GM23338 (cell line): ENCODE data around the gene MCOLN2.

Experiments
- CREB1 ChIP-seq: fragments of 250-450 bp; sonication (Bioruptor Pico); IDR thresholded peaks from 2 replicates; pipeline ENCODE4 v1.5.0; 2020; ENCODE audit warnings: low read depth, mild to moderate bottlenecking, moderate library complexity
- EZH2 ChIP-seq: fragments of 200-600 bp; sonication (generic); IDR thresholded peaks from one replicate; pipeline ENCODE4 v1.8.0; 2017; ENCODE audit warnings: antibody characterized with exemption, mild to moderate bottlenecking, low read depth; ENCODE audit not compliant: unreplicated experiment
- EZH2phosphoT487 ChIP-seq: fragments of 200-600 bp; sonication (generic); IDR thresholded peaks from one replicate; pipeline ENCODE4 v1.8.1; 2018; ENCODE audit warnings: antibody characterized with exemption; ENCODE audit not compliant: unreplicated experiment
- POLR2AphosphoS5 ChIP-seq: IDR thresholded peaks from 2 replicates; pipeline ENCODE4 v1.6.1; 2016; ENCODE audit warnings: antibody characterized with exemption, low read depth
- ZNF114 ChIP-seq: fragments of 250-450 bp; sonication (Bioruptor Pico); IDR thresholded peaks from 2 replicates; pipeline ENCODE4 v1.5.0; 2020; ENCODE audit warnings: mild to moderate bottlenecking, moderate library complexity
- TF ChIP-seq, protein P1 (sequence below), 2 experiments: fragments of 200-600 bp in 1 of 2; sonication (generic) in 1 of 2; conservative IDR thresholded peaks; 2 replicates each; pipeline versions ENCODE4 v1.5.1 to v1.6.1; 2016 to 2017; ENCODE audit warnings: antibody characterized with exemption in 2 of 2, low read depth in 2 of 2, mild to moderate bottlenecking in 2 of 2, moderate library complexity in 1 of 2
- TF ChIP-seq, protein P2 (sequence below): IDR thresholded peaks from one replicate; pipeline ENCODE4 v1.6.1; 2018; ENCODE audit warnings: antibody characterized with exemption; ENCODE audit not compliant: unreplicated experiment

DNA sequence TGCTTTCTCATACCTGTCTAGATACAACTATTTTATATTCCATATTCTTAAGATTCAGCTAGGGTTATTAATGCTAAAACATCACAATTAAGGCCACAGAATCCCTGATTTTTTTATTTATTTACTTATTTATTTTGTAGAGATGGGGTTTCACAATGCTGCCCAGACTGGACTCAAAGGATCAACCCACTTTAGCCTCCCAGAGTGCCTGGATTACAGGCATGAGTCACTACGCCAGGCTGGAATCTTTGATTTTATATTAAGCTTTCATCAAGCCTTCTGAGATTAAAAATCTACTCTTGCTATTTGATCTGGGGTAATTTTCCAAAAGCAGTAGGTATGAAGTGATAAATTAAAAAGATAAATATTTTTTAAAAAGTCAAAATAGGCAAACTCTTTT, 38.9 kb downstream of the MCOLN2 start:
- no peak for TF ChIP-seq POLR2AphosphoS5
- TF ChIP-seq, protein P1, sequence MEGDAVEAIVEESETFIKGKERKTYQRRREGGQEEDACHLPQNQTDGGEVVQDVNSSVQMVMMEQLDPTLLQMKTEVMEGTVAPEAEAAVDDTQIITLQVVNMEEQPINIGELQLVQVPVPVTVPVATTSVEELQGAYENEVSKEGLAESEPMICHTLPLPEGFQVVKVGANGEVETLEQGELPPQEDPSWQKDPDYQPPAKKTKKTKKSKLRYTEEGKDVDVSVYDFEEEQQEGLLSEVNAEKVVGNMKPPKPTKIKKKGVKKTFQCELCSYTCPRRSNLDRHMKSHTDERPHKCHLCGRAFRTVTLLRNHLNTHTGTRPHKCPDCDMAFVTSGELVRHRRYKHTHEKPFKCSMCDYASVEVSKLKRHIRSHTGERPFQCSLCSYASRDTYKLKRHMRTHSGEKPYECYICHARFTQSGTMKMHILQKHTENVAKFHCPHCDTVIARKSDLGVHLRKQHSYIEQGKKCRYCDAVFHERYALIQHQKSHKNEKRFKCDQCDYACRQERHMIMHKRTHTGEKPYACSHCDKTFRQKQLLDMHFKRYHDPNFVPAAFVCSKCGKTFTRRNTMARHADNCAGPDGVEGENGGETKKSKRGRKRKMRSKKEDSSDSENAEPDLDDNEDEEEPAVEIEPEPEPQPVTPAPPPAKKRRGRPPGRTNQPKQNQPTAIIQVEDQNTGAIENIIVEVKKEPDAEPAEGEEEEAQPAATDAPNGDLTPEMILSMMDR (conservative IDR thresholded peaks at IDR 0.05; ENCODE audit: low read depth in 2 of 2): no peak
- no peak for TF ChIP-seq EZH2
- TF ChIP-seq EZH2phosphoT487: no peak
- TF ChIP-seq, protein P2, sequence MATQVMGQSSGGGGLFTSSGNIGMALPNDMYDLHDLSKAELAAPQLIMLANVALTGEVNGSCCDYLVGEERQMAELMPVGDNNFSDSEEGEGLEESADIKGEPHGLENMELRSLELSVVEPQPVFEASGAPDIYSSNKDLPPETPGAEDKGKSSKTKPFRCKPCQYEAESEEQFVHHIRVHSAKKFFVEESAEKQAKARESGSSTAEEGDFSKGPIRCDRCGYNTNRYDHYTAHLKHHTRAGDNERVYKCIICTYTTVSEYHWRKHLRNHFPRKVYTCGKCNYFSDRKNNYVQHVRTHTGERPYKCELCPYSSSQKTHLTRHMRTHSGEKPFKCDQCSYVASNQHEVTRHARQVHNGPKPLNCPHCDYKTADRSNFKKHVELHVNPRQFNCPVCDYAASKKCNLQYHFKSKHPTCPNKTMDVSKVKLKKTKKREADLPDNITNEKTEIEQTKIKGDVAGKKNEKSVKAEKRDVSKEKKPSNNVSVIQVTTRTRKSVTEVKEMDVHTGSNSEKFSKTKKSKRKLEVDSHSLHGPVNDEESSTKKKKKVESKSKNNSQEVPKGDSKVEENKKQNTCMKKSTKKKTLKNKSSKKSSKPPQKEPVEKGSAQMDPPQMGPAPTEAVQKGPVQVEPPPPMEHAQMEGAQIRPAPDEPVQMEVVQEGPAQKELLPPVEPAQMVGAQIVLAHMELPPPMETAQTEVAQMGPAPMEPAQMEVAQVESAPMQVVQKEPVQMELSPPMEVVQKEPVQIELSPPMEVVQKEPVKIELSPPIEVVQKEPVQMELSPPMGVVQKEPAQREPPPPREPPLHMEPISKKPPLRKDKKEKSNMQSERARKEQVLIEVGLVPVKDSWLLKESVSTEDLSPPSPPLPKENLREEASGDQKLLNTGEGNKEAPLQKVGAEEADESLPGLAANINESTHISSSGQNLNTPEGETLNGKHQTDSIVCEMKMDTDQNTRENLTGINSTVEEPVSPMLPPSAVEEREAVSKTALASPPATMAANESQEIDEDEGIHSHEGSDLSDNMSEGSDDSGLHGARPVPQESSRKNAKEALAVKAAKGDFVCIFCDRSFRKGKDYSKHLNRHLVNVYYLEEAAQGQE: no peak
- no peak for TF ChIP-seq ZNF114 (CRISPR knock-in tag)
- no peak for TF ChIP-seq CREB1 (CRISPR knock-in tag)
